Measurements from ENCODE around the gene PPP1R37. TPM values are rescaled to one million over a fixed set of nuclear protein-coding genes. Genes with fewer than 3 reads are reported as not detected.

Gene PPP1R37
- total and polyA plus RNA-seq, 2 of the 13 experiments (the other 11 are each of a cell fraction or from before 2014, with no cell fraction given) = 9.0 to 14.3 TPM

DNA sequence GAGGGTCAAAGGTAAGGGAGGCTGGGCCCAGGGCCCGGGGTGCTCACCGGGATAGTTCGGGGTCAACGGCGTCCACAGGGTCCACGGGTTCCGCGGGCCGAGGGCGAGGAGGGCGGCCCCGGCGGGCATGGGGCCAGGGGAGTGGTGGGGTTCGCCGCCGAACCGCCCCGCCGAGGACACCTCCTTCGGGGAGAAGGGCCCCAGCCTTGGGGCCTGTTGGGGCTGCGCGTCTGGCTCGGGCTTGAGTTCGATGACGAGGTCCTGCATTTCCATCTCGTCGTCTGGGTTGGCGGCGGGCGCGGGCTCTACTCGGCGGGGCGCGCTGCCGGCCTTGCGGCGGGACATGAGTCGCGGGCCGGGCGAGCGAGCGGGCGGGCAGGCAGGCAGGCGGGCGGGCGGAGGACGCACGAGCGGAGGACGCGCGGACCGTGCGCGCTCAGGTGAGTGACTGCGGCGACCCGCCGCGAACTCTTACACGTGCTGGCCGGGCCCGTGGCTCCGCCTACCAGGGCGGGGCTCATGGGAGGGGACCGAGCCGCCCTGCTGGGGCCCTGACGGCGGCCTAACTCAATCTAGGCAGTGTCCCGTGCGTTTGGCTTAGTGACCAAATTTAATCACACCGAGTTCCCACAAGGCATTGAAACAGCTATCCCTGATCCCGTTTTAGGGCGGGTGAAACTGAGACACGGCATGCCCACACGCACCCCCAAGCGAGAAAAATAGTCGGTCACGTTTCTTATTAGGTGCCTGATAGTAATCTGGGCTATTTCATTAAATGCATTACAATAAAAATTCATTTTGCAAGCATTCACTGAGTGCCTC lies 16.7 kb upstream of the PPP1R37 start, which contains the start of gene ZNF296 (continued):
- TF ChIP-seq, protein P1, sequence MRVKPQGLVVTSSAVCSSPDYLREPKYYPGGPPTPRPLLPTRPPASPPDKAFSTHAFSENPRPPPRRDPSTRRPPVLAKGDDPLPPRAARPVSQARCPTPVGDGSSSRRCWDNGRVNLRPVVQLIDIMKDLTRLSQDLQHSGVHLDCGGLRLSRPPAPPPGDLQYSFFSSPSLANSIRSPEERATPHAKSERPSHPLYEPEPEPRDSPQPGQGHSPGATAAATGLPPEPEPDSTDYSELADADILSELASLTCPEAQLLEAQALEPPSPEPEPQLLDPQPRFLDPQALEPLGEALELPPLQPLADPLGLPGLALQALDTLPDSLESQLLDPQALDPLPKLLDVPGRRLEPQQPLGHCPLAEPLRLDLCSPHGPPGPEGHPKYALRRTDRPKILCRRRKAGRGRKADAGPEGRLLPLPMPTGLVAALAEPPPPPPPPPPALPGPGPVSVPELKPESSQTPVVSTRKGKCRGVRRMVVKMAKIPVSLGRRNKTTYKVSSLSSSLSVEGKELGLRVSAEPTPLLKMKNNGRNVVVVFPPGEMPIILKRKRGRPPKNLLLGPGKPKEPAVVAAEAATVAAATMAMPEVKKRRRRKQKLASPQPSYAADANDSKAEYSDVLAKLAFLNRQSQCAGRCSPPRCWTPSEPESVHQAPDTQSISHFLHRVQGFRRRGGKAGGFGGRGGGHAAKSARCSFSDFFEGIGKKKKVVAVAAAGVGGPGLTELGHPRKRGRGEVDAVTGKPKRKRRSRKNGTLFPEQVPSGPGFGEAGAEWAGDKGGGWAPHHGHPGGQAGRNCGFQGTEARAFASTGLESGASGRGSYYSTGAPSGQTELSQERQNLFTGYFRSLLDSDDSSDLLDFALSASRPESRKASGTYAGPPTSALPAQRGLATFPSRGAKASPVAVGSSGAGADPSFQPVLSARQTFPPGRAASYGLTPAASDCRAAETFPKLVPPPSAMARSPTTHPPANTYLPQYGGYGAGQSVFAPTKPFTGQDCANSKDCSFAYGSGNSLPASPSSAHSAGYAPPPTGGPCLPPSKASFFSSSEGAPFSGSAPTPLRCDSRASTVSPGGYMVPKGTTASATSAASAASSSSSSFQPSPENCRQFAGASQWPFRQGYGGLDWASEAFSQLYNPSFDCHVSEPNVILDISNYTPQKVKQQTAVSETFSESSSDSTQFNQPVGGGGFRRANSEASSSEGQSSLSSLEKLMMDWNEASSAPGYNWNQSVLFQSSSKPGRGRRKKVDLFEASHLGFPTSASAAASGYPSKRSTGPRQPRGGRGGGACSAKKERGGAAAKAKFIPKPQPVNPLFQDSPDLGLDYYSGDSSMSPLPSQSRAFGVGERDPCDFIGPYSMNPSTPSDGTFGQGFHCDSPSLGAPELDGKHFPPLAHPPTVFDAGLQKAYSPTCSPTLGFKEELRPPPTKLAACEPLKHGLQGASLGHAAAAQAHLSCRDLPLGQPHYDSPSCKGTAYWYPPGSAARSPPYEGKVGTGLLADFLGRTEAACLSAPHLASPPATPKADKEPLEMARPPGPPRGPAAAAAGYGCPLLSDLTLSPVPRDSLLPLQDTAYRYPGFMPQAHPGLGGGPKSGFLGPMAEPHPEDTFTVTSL (CRISPR knock-in tag; IDR thresholded peaks at IDR 0.05; ENCODE audit: borderline replicate concordance) = no peak; the same call in 1 of the 2 replicates
- peak; percentile 43 for TF ChIP-seq RXRB (CRISPR knock-in tag; IDR thresholded peaks at IDR 0.05; ENCODE audit: borderline replicate concordance)
- TF ChIP-seq, protein P2, sequence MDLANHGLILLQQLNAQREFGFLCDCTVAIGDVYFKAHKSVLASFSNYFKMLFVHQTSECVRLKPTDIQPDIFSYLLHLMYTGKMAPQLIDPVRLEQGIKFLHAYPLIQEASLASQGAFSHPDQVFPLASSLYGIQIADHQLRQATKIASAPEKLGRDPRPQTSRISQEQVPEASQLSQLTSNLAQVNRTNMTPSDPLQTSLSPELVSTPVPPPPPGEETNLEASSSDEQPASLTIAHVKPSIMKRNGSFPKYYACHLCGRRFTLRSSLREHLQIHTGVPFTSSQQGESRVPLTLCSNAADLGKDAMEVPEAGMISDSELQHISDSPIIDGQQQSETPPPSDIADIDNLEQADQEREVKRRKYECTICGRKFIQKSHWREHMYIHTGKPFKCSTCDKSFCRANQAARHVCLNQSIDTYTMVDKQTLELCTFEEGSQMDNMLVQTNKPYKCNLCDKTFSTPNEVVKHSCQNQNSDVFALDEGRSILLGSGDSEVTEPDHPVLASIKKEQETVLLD (CRISPR knock-in tag; IDR thresholded peaks at IDR 0.05; ENCODE audit: low read depth) = peak; percentile 52; the same call in 1 of the 2 replicates
- no peak for TF ChIP-seq ZNF749 (CRISPR knock-in tag; IDR thresholded peaks at IDR 0.05; ENCODE audit: borderline replicate concordance)
- peak; percentile 50; the same call in 1 of the 2 replicates for TF ChIP-seq KDM4B (CRISPR knock-in tag; IDR thresholded peaks at IDR 0.05)
- TF ChIP-seq, protein P3, sequence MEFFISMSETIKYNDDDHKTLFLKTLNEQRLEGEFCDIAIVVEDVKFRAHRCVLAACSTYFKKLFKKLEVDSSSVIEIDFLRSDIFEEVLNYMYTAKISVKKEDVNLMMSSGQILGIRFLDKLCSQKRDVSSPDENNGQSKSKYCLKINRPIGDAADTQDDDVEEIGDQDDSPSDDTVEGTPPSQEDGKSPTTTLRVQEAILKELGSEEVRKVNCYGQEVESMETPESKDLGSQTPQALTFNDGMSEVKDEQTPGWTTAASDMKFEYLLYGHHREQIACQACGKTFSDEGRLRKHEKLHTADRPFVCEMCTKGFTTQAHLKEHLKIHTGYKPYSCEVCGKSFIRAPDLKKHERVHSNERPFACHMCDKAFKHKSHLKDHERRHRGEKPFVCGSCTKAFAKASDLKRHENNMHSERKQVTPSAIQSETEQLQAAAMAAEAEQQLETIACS (CRISPR knock-in tag; IDR thresholded peaks at IDR 0.05) = peak; percentile 84
- TF ChIP-seq KAT7 (CRISPR knock-in tag; IDR thresholded peaks at IDR 0.05; ENCODE audit: borderline replicate concordance) = peak; percentile 36; the same call in 1 of the 2 replicates
- peak; percentile 73 for TF ChIP-seq IRX3 (CRISPR knock-in tag; IDR thresholded peaks at IDR 0.05; ENCODE audit: borderline replicate concordance, low read depth)
- TF ChIP-seq KDM2A (CRISPR knock-in tag; IDR thresholded peaks at IDR 0.05; ENCODE audit: borderline replicate concordance, low read depth) = no peak; the same call in 1 of the 2 replicates
- no peak for TF ChIP-seq PRPF4 (IDR thresholded peaks at IDR 0.05; ENCODE audit: low read depth, low read length, poor library complexity, severe bottlenecking)
- no peak for TF ChIP-seq MYNN (CRISPR knock-in tag; IDR thresholded peaks at IDR 0.05; ENCODE audit: low read depth)
- TF ChIP-seq GPN1 (CRISPR knock-in tag; IDR thresholded peaks at IDR 0.05; ENCODE audit: borderline replicate concordance) = no peak; the same call in 1 of the 2 replicates
- TF ChIP-seq, protein P4, sequence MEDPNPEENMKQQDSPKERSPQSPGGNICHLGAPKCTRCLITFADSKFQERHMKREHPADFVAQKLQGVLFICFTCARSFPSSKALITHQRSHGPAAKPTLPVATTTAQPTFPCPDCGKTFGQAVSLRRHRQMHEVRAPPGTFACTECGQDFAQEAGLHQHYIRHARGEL (CRISPR knock-in tag; IDR thresholded peaks at IDR 0.05) = no peak
- no peak for TF ChIP-seq SMARCE1 (IDR thresholded peaks at IDR 0.05; ENCODE audit: borderline replicate concordance)
- TF ChIP-seq ZFP36L1 (CRISPR knock-in tag; IDR thresholded peaks at IDR 0.05) = no peak; the same call in 1 of the 2 replicates
- TF ChIP-seq CENPX (CRISPR knock-in tag; IDR thresholded peaks at IDR 0.05) = no peak
- TF ChIP-seq CHCHD3 (CRISPR knock-in tag; IDR thresholded peaks at IDR 0.05) = no peak
- TF ChIP-seq HNRNPLL (IDR thresholded peaks at IDR 0.05; ENCODE audit: low read depth, low read length, poor library complexity, severe bottlenecking) = peak; percentile 75
- peak; percentile 91; the same call in 2 of the 3 replicates for TF ChIP-seq MXI1 (IDR thresholded peaks at IDR 0.05; ENCODE audit: borderline replicate concordance, low read depth, low read length)

Measured in HepG2 (cell line).